Placental epithelial cell (primary cell): ENCODE results near the gene RABEP1. TPM values are rescaled to one million over a fixed set of nuclear protein-coding genes. Genes with fewer than 3 reads are reported as not detected.

ENCODE experiments used
- total RNA-seq: library from RNA; depleted of rRNA; stranded (reverse); fragments of >200 nt; gene quantifications from 2 replicates; pipeline ENCODE4 v1.2.3, GENCODE V29; 2012

Gene RABEP1
- 29.8 and 36.2 TPM in 2 replicates for total RNA-seq

GRCh38 chr17:5281814-5282641 is at the start of gene RABEP1:
Gene RABEP1, plus strand, starts transcription at chr17:5282284. Its CDS starts 203 bp downstream, at chr17:5282487.

DNA sequence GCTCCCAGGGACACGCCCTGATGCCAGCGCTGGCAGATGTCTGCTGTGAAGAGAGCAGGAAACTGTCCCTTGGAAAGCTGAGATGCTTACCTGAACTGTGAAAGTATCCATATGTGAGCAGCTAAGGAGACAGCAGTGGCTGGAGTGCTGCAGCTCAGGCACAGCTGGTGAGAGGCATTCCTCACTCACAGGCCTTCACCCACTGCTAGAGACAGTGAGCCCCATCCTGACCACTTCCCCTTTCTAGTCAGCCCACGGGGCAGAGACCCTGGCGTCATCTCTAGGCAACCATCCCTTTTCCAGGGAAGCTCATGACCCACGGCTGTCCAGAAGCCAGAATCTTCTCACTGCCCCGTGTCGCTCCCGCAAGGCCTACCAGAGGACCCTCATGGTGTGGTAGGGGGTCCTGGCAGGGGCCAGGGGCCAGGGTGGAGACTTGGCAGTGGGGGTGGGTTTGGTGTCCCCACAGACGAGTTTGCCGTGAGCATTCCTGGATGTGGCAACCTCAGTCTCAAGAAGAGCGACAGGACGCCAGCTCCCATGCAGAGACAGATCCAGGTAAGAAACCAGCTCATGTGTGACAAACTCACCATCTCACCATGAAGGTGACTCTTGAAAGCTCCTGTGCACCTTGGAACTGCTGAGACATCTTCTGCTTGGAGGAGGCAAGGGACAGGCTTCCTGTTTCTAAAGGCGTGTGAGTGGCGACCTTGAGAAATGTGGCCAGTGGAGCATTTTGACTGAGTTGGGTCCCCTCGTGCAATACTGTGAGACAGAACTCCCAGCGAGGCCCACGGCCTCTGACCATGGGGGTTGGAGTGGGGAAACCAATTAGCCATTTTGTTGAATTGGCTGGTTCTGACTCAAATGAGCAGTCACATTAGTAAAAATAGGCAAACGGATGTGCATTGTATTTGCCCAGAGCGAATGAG is 47.2 kb upstream of the RABEP1 start, which contains the start of gene SCIMP:
TSS of gene SCIMP (minus strand) at position 216 of the 932 bp plus-strand sequence. CDS start at position 111, 105 bp downstream.

GRCh38 chr17:5419356-5419958 is 137.4 kb downstream of the RABEP1 start, which contains the start of gene NUP88:
Gene NUP88, minus strand, starts transcription at chr17:5419662. Its CDS starts 12 bp downstream, at chr17:5419650.

DNA sequence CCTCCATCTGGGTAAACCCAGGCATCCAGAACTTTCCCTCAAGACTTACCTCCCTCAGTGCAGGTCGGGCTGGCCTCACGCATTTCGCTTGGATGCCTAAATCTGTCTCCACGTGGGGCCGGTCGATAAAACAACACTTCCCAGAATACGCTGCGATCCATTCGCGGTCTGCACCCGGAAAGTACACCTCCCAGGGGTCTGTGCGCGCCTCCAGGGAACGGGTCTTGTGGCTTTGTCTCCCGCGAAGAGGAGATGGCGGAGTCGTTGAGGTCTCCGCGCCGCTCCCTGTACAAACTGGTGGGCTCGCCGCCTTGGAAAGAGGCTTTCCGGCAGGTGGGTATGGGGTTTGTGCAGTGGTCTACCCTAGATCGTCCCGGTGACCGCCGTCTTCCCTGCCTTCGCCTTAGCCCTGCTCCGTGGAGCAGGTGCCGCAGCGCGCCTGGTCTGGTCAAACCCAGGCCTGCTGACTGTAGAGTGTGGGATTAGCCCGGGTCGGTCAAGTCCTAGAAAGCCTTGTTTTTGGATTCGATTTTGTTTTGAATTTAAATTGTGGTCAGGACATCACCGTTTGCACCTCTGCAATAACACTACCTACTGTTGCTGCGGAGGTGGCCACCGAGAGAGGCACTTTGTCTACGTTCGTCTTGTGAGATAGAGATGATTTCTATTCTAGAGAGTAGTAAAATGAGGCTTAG is 138.0 kb downstream of the RABEP1 start, which contains the start of gene RPAIN:
TSS of gene RPAIN (plus strand) at position 224 of the 695 bp plus-strand sequence. CDS start at position 253, 29 bp downstream.

Other genes starting within 250 kb of the RABEP1 start
- gene SLC52A1, start 246.9 kb upstream of the RABEP1 start, total RNA-seq: 0.33 TPM in 1 of 2 replicates, not detected in the other
- gene ZFP3, start 203.8 kb upstream of the RABEP1 start, total RNA-seq: 3.1 and 4.4 TPM in 2 replicates
- gene ZNF232, start 170.4 kb upstream of the RABEP1 start, total RNA-seq: 3.4 and 12.6 TPM in 2 replicates
- gene USP6, start 166.3 kb upstream of the RABEP1 start, total RNA-seq: 0.11 and 6.7 TPM in 2 replicates
- 8.6 and 13.0 TPM in 2 replicates for gene ZNF594, start 90.4 kb upstream of the RABEP1 start, total RNA-seq
- gene SCIMP, start 47.4 kb upstream of the RABEP1 start, total RNA-seq: not detected in 2 replicates
- 49.9 and 58.0 TPM in 2 replicates for gene NUP88, start 137.4 kb downstream of the RABEP1 start, total RNA-seq
- gene RPAIN, start 137.9 kb downstream of the RABEP1 start, total RNA-seq: 26.6 and 30.6 TPM in 2 replicates
- gene C1QBP, start 156.9 kb downstream of the RABEP1 start, total RNA-seq: 69.1 and 144 TPM in 2 replicates
- gene DHX33, start 186.7 kb downstream of the RABEP1 start, total RNA-seq: 12.6 and 16.6 TPM in 2 replicates
- gene DERL2, start 203.9 kb downstream of the RABEP1 start, total RNA-seq: 29.1 and 37.1 TPM in 2 replicates
- 12.0 and 14.9 TPM in 2 replicates for gene MIS12, start 204.3 kb downstream of the RABEP1 start, total RNA-seq